OCI-LY1 (cell line): ENCODE measurements around the gene PBOV1.

Source experiments
- H2AFZ ChIP-seq: fragments of 200-600 bp; sonication (generic), shearing (Covaris generic); 2 replicates; pipeline ENCODE4 v1.6.0; 2014; ENCODE audit warnings: antibody characterized with exemption, mild to moderate bottlenecking, low read length
- H3F3A ChIP-seq: fragments of 200-600 bp; sonication (generic), shearing (Covaris generic); 2 replicates; pipeline ENCODE4 v1.6.0; 2014; ENCODE audit warnings: mild to moderate bottlenecking, antibody characterized with exemption, low read length, moderate library complexity; ENCODE audit not compliant: insufficient read depth
- H3K27ac ChIP-seq: fragments of 200-600 bp; sonication (generic); 2 replicates; pipeline ENCODE4 v1.5.1; 2014; ENCODE audit warnings: low read length, mixed run types, mild to moderate bottlenecking, low read depth; ENCODE audit not compliant: poor library complexity, severe bottlenecking
- H3K27me3 ChIP-seq: fragments of 200-600 bp; sonication (generic); 2 replicates; pipeline ENCODE4 v1.6.0; 2014; ENCODE audit warnings: antibody characterized with exemption, mild to moderate bottlenecking, low read length, moderate library complexity; ENCODE audit not compliant: insufficient read depth
- H3K36me3 ChIP-seq: fragments of 200-600 bp; sonication (generic); 2 replicates; pipeline ENCODE4 v1.6.1; 2014; ENCODE audit warnings: mild to moderate bottlenecking, antibody characterized with exemption, low read length, moderate library complexity, mixed read lengths; ENCODE audit not compliant: insufficient read depth
- H3K4me1 ChIP-seq: fragments of 200-600 bp; sonication (generic); 2 replicates; pipeline ENCODE4 v1.5.1; 2014; ENCODE audit warnings: mild to moderate bottlenecking, low read length, moderate library complexity; ENCODE audit not compliant: insufficient read depth, severe bottlenecking
- H3K4me2 ChIP-seq: fragments of 200-600 bp; sonication (generic), shearing (Covaris generic); 2 replicates; pipeline ENCODE4 v1.6.1; 2014; ENCODE audit warnings: low read length
- H3K4me3 ChIP-seq: fragments of 200-600 bp; sonication (generic); 2 replicates; pipeline ENCODE4 v1.5.1; 2014; ENCODE audit warnings: low read length, low read depth, mild to moderate bottlenecking, mixed read lengths; ENCODE audit not compliant: poor library complexity, severe bottlenecking
- H3K79me2 ChIP-seq: fragments of 200-600 bp; shearing (Covaris generic); 2 replicates; pipeline ENCODE4 v1.6.1; 2016; ENCODE audit warnings: mixed run types, low read length, mixed read lengths; ENCODE audit not compliant: insufficient read depth
- H3K9ac ChIP-seq: fragments of 200-600 bp; sonication (generic), shearing (Covaris generic); 2 replicates; pipeline ENCODE4 v1.6.1; 2014; ENCODE audit warnings: mild to moderate bottlenecking, low read length, mixed read lengths
- H3K9me2 ChIP-seq: fragments of 200-600 bp; sonication (generic), shearing (Covaris generic); 2 replicates; pipeline ENCODE4 v1.6.1; 2014; ENCODE audit warnings: low read depth, mild to moderate bottlenecking, low read length, mixed read lengths
- H3K9me3 ChIP-seq: fragments of 200-600 bp; shearing (Covaris generic); 2 replicates; pipeline ENCODE4 v1.6.1; 2014; ENCODE audit warnings: low read length, mixed read lengths
- H4K20me1 ChIP-seq: fragments of 200-600 bp; sonication (generic), shearing (Covaris generic); 2 replicates; pipeline ENCODE4 v1.6.0; 2016; ENCODE audit warnings: mild to moderate bottlenecking, low read length; ENCODE audit not compliant: insufficient read depth
- CTCF ChIP-seq: fragments of 200-600 bp; sonication (generic), shearing (Covaris generic); IDR thresholded peaks from 2 replicates; pipeline ENCODE4 v1.5.1; 2017; ENCODE audit warnings: mild to moderate bottlenecking, antibody characterized with exemption, low read length, moderate library complexity, mixed read lengths
- EZH2 ChIP-seq: fragments of 200-600 bp; sonication (generic), shearing (Covaris generic); IDR thresholded peaks from 2 replicates; pipeline ENCODE4 v1.8.0; 2017; ENCODE audit warnings: borderline replicate concordance, mixed run types, mild to moderate bottlenecking, antibody characterized with exemption, low read length, moderate library complexity, mixed read lengths

The PBOV1 gene

GRCh38 chr6:138230759-138231380 lies 12.6 kb upstream of the PBOV1 start:
- Histone ChIP-seq H3K9me2 (no peaks in the 10 kb centered on the region), H3K4me3 (no peak overlapping the region), H3K9me3 (no peaks in the 10 kb centered on the region), H3K79me2 (no peaks in the 10 kb centered on the region), H3K27ac (no peak overlapping the region), H3K4me2 (no peak overlapping the region), H3F3A (no peaks in the 10 kb centered on the region), H3K36me3 (no peaks in the 10 kb centered on the region), H3K9ac (no peak overlapping the region), H3K27me3 (no peaks in the 10 kb centered on the region), H4K20me1 (no peaks in the 10 kb centered on the region), H3K4me1 (no peaks in the 10 kb centered on the region), H2AFZ (no peak overlapping the region)
- no peak for TF ChIP-seq CTCF
- TF ChIP-seq EZH2 = no peak

- Histone ChIP-seq H3F3A (no peaks in the 10 kb centered on the region), H3K9me2 (no peaks in the 10 kb centered on the region), H3K27ac (no peak overlapping the region), H2AFZ (no peak overlapping the region), H3K9ac (no peak overlapping the region), H3K9me3 (no peaks in the 10 kb centered on the region), H3K36me3 (no peaks in the 10 kb centered on the region), H3K79me2 (no peaks in the 10 kb centered on the region), H3K4me1 (no peaks in the 10 kb centered on the region), H4K20me1 (no peaks in the 10 kb centered on the region), H3K4me3 (no peak overlapping the region), H3K27me3 (no peaks in the 10 kb centered on the region), H3K4me2 (no peak overlapping the region)
- TF ChIP-seq EZH2 = no peak
- TF ChIP-seq CTCF = no peak
Measured at GRCh38 chr6:138230221-138230620, 11.9 kb upstream of the PBOV1 start.

- Histone ChIP-seq H3K9me2 (no peaks in the 10 kb centered on the region), H3K36me3 (no peaks in the 10 kb centered on the region), H3K9me3 (no peaks in the 10 kb centered on the region), H3K79me2 (no peaks in the 10 kb centered on the region), H4K20me1 (no peaks in the 10 kb centered on the region), H3F3A (no peaks in the 10 kb centered on the region), H3K27ac (no peak overlapping the region), H3K4me2 (no peak overlapping the region), H3K4me3 (no peak overlapping the region), H3K4me1 (no peaks in the 10 kb centered on the region), H3K9ac (no peak overlapping the region), H2AFZ (no peak overlapping the region), H3K27me3 (no peaks in the 10 kb centered on the region)
- TF ChIP-seq CTCF (no peak), EZH2 (no peak)
Measured at GRCh38 chr6:138229663-138230179, 11.4 kb upstream of the PBOV1 start.
